Activated CD4-positive, alpha-beta T cell treated with anti-CD3 and anti-CD28 coated beads, Interleukin-2, amount 50 U/mL, for 16 hours (primary cell): ENCODE measurements around the gene INTS2.
"Not testable (repeated sequence)": the region's sequence is repeated elsewhere in the genome, so short reads cannot be mapped to it uniquely, and the experiment has no call there.

Source experiments
- DNase-seq: peaks from one replicate; pipeline ENCODE4 v3.0.0-alpha.2; 2020

Gene INTS2

DNA sequence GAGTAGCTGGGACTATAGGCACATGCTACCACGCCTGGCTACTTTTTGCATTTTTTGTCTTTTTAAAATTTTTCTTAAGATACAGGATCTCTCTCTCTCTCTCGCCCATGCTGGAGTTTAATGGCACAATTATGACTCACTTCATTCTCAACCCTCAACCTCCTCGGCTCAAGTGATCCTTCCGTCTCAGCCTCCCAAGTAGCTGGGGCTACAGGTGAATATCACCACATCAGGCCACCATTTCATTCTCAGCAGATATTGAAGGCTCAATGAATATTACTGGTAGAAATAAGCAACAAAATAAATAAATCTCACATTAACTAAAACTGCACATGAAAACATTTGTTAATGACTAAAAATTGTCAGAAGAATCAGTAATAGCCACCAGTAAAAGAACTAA lies 106.1 kb downstream of the INTS2 start:
- no peak for DNase-seq

- not testable (repeated sequence) for DNase-seq
Observed at GRCh38 chr17:61819265-61819664, 108.5 kb downstream of the INTS2 start.

DNA sequence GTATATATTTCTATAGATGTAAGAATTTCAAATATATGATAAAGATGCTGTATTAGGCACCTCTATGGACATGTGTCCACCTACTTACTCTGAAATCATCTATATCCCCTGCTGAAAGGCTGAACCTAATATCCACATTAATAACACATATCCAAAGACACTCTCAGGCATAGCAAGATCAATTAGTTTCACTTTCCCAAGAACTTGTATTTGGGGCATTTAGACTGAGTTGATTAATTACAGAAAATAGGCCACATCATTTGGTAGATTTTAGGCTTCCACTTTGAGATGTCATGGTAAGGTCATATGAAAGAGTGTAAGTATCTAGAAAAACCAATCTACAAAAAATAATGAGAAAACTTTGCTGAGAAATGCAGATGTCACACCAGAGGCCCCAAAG lies 109.6 kb downstream of the INTS2 start:
- DNase-seq, result no peak

DNA sequence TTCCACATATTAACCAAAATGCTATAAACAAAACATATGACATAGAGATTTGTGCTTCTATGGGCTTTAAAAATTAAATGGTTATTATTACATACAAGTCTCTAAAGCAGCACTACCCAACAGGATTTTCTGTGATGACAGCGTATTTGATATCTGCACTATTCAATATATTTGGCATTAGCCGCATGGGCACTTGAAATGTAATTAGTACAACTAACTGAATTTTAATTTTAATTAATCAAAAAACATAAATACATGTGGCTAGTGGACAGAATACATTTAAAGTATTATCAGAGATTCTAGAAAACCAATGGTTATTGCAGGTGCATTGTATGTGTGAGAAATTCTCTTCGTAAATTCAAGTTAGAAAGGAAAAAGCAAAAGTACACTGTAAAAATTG lies 110.3 kb downstream of the INTS2 start:
- DNase-seq, result no peak

DNA sequence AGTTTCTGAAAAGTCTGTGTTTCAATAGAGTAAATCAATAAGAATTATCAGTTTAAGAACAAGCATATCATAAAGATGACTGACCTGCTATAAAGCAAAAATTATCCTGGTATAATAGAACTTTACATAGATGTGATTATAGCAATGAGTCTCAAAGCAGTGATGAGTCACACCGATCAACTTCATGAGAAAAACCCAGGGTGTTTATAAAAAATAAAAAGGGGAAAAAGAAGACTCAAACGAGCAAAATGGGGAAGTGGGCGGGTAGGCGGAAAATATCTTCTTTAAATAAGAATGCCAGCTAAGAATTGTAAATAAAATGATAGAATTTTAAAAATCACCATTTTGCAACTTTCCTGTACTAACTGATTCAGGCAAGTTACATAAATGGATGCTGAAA lies 111.2 kb downstream of the INTS2 start:
- DNase-seq, result no peak

DNA sequence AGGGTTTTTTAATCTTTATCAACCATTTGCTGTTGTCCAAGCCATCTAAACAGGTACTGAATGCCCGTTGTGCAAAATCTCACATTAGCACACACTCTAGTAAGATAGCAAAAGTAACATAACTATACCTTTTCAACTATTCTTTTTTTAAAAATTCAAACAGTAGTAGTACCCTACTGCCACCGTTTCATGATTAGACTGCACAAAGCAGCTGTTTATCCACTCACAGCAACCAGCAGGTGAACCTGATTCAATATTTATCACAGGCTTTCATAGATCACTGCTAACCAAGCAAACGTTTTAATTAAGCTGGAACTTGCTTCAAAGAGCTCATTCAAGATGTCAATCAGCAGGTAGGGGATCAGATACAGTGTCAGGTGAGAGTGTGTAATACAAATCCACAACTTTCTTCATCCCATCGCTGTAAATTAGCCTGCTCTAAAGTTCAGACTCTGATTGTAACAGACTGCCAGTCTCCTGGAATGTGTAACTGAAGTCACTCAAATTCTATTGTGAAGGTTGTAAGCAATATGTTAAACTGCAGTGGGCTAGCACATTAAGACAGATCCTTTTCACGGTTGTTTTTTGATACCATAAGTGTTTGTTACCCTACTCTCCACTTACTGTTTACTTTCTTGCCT lies 111.8 kb downstream of the INTS2 start:
- DNase-seq, result no peak
